Fibroblast of villous mesenchyme (primary cell): ENCODE measurements around the gene GNMT. TPM values are rescaled to one million over a fixed set of nuclear protein-coding genes. Genes with fewer than 3 reads are reported as not detected.
"Not testable (repeated sequence)": the region's sequence is repeated elsewhere in the genome, so short reads cannot be mapped to it uniquely, and the experiment has no call there.

Experiments
- DNase-seq: peaks from one replicate; pipeline ENCODE4 v3.0.0-alpha.2; 2010; ENCODE audit warnings: low read depth
- H3K4me3 ChIP-seq: 2 replicates; pipeline ENCODE4 v1.5.1; 2011; ENCODE audit warnings: low read depth, mild to moderate bottlenecking, low read length
- CTCF ChIP-seq: IDR thresholded peaks from 2 replicates; pipeline ENCODE4 v1.5.1; 2012; ENCODE audit warnings: low read depth, mild to moderate bottlenecking, low read length; ENCODE audit not compliant: insufficient read depth
- total RNA-seq: library from RNA; depleted of rRNA; stranded (reverse); fragments of >200 nt; gene quantifications from 2 replicates; pipeline ENCODE4 v1.2.3, GENCODE V29; 2012

Gene GNMT
- total RNA-seq, 1 donor = not detected

DNA sequence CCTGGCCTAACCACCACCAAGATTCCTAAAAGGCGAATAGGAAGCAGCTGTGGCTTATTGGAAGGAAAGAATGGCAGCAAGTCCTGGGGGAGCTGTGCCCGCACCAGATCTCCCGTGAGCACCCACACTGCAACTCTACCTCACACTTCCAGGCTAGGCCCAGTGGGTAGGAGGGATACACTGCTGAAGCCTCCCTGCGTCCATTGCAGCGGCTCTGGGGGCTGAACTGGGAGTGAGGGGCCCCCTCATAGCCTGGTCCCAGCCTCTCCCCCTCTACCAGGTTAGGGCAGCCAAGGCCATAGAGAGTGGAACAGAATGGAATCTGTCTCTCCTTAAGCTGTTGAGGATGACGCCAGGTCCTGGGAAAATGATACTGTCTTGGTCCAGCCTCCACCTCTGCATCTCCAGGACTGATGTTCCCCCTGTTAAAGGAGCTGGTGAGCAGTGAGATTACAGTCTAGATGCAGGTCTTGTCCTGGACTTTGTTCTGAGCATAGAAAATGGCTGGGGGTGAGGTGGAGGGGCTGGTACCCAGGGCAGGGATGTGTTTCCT is 20.0 kb upstream of the GNMT start:
- no peak for DNase-seq
- no peak for TF ChIP-seq CTCF
- no peak overlapping the region for H3K4me3 ChIP-seq

GRCh38 chr6:42941356-42941755 is 19.2 kb upstream of the GNMT start:
- DNase-seq, H3K4me3 ChIP-seq: not testable (repeated sequence)

GRCh38 chr6:42942444-42942843 is 18.1 kb upstream of the GNMT start:
- no peak for DNase-seq
- no peak overlapping the region for H3K4me3 ChIP-seq
- no peak for TF ChIP-seq CTCF

DNA sequence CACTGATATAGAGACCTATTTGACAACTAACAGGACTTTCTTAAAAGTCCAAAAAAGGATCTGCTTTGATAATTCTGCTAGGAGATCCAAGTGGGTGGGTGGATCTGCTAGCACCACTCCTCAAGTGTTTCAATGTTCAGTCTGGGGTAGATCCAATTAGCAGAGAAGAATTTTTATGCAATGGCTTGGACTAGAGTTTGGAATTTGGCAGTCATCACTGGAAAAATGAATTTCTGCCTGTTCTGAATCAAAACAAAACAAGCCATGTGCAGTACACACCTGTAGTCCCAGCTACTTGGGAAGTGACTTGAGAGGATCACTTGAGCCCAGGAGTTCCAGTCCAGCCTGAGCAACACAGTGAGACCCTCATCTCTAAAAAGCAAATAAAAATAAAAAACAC is 12.6 kb upstream of the GNMT start:
- TF ChIP-seq CTCF = no peak
- DNase-seq = no peak

DNA sequence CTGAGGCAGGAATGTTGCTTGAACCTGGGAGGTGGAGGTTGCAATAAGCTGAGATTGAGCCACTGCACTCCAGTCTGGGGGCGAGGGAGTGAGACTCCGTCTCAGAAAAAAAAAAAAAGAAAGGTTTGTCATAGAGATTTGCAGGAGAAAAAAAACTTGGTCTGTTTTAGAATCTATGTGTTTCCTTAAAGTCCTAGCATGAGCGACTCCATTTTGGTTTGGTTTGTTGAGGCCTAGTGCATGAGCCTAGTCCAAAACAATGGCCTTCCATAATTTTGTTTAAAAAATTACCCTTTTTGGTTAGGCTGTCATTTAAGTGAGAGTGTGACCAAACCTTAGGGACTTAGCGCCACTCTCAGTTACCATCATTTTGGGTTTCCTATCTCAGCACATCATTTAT is 8.2 kb upstream of the GNMT start:
- DNase-seq = no peak
- TF ChIP-seq CTCF = no peak
- no peak overlapping the region for H3K4me3 ChIP-seq

More for the DNA sequence above, 12.6 kb upstream of the GNMT start:
- H3K4me3 ChIP-seq = no peak overlapping the region

GRCh38 chr6:42954405-42954804 is 6.1 kb upstream of the GNMT start:
- not testable (repeated sequence) for DNase-seq, H3K4me3 ChIP-seq

GRCh38 chr6:42958125-42958524 is 2.4 kb upstream of the GNMT start:
- no peak for DNase-seq
- no peak for TF ChIP-seq CTCF
- H3K4me3 ChIP-seq = no peak overlapping the region

DNA sequence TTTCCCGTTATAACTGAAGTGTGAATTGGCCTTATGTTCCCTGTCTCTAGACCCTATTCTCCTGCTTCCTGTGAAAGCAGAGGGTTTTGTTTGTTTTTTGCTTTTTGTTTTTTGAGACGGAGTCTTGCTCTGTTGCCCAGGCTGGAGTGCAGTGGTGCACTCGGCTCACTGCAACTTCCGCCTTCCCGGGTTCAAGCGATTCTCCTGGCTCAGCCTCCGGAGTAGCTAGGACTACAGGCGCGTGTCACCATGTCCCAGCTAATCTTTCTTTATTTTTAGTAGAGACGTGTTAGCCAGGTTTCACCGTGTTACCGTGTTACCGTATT is 674 bp upstream of the GNMT start:
- DNase-seq = no peak
- TF ChIP-seq CTCF = no peak
- H3K4me3 ChIP-seq = peak overlapping the region; percentile 59
